Measurements from ENCODE around the gene RFNG. TPM values are rescaled to one million over a fixed set of nuclear protein-coding genes. Genes with fewer than 3 reads are reported as not detected.
A peak's percentile ranks its signal among the peaks of the same experiment; 100 is the strongest.

The RFNG gene, protein sequence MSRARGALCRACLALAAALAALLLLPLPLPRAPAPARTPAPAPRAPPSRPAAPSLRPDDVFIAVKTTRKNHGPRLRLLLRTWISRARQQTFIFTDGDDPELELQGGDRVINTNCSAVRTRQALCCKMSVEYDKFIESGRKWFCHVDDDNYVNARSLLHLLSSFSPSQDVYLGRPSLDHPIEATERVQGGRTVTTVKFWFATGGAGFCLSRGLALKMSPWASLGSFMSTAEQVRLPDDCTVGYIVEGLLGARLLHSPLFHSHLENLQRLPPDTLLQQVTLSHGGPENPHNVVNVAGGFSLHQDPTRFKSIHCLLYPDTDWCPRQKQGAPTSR
- total RNA-seq: 10 to 100 TPM; 28.7 to 28.8 TPM

GRCh38 chr17:82051776-82052637, at the start of gene RFNG, which contains the start of gene GPS1:
Gene RFNG (minus strand): TSS chr17:82051811. CDS start chr17:82051766, 45 bp downstream.
Gene GPS1 (plus strand): TSS chr17:82051898. CDS start chr17:82051932, 34 bp downstream.
- POLR2A ChIA-PET: interaction anchor here (0.6 to 1.7 kb wide), 6 partner anchors 13 to 341 kb away, joined by 4 to 8 read pairs (median 6); partner anchors contain the start of genes DCXR, DUS1L and FASN
- peaks cover 9% of the 10 kb centered on the region for H3K4me1 Mint-ChIP-seq
- ATAC-seq (ENCODE audit: low read depth): peak; percentile 84
- no peaks in the 10 kb centered on the region for H3K9me3 Mint-ChIP-seq
- H3K27me3 Mint-ChIP-seq: no peaks in the 10 kb centered on the region
- DNase-seq: peak; percentile 93
- H3K4me3 Mint-ChIP-seq: peak within 1 kb of the TSS; percentile 86
- H3K36me3 Mint-ChIP-seq: peaks cover 2% of the 10 kb centered on the region
- H3K27ac Mint-ChIP-seq: peak within 1 kb of the TSS; percentile 86

DNA sequence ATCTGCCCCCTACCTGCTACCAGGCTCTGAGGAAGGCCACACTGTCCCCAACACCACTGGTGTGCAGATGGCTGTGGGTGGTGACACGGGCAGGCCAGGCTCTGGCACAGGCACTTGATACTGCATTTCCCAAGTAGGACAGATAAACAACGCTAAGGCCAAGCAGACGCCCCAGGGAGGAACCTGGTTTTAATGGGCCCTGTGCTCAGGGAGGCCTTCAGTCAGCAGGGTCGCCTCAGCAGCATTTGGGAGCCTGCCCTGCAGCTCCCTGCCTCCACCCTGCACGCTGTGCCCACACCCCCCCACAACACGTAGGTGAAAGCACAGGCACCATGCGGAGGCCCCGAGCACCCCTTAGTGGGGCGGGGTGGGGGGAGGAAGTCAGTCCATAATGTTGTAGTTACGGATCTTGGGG, 49.7 kb upstream of the RFNG start:
- Mint-ChIP-seq H3K9me3 (no peaks in the 10 kb centered on the region), H3K4me3 (no peak overlapping the region), H3K27ac (no peak overlapping the region), H3K4me1 (peaks cover 13% of the 10 kb centered on the region), H3K27me3 (no peaks in the 10 kb centered on the region), H3K36me3 (no peaks in the 10 kb centered on the region)
- ATAC-seq (ENCODE audit: low read depth): no peak
- no peak for DNase-seq
- POLR2A ChIA-PET: no interaction called here

GRCh38 chr17:82100502-82101298, 49.1 kb upstream of the RFNG start:
- H3K4me3 Mint-ChIP-seq: no peak overlapping the region
- H3K9me3 Mint-ChIP-seq: no peaks in the 10 kb centered on the region
- ATAC-seq (ENCODE audit: low read depth): no peak
- H3K27ac Mint-ChIP-seq: no peak overlapping the region
- no peaks in the 10 kb centered on the region for H3K27me3 Mint-ChIP-seq
- H3K4me1 Mint-ChIP-seq: peaks cover 11% of the 10 kb centered on the region
- no peak for DNase-seq
- no peaks in the 10 kb centered on the region for H3K36me3 Mint-ChIP-seq
- POLR2A ChIA-PET: interaction anchor here (1.0 kb wide), 1 partner anchor 107 kb away, joined by 3 read pairs; no protein-coding TSS in a partner anchor

DNA sequence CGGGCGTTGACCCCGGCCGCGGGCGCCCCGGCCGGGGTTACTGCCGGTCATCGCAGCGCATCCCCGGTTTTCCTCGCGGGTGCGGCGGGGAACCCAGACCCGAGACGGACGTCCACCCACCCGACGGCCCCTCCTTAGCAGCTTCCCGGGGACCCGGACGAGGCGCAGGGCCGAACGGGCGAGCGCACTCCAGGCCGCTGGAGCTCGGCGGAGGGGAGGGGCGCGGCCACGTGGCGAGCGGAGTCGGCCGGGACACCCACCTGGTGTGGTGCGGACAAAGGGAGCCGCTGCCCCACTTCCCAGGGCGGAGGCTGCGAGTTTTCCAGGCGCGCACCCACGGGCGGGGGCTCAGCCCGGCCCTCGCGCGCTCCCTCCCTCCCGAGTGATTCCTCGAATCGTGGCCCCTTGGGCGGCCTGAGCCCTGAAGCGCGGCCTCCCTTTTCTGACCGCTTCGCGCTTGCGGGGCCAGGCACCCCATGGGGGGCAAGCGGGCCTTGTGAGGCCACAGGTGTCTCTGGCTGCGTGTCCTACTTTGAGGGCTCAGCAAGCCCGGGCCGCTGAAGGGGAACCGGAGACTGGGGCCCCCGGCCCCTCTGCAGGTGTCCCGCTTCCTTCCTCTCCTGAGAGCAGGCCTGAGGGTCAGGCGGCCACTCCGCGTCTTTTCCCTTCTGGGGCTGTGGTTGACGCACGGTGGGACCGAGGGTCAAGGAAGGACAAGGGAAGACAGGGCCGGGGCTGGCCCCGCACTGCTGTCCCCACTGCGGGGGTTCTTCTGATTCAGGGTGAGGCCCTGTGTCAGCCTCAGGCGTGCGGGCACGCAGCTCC, 47.5 kb upstream of the RFNG start:
- ATAC-seq (ENCODE audit: low read depth): peak; percentile 3
- Mint-ChIP-seq H3K9me3 (no peaks in the 10 kb centered on the region), H3K4me1 (peaks cover 5% of the 10 kb centered on the region), H3K36me3 (no peaks in the 10 kb centered on the region), H3K4me3 (peak overlapping the region; percentile 87), H3K27ac (peak overlapping the region; percentile 84), H3K27me3 (no peaks in the 10 kb centered on the region)
- POLR2A ChIA-PET: interaction anchor here (0.6 to 1.9 kb wide), 14 partner anchors 19 to 586 kb away, joined by 3 to 12 read pairs (median 4); partner anchors contain the start of genes CENPX, DCXR, DUS1L and GPS1
- no peak for DNase-seq

DNA sequence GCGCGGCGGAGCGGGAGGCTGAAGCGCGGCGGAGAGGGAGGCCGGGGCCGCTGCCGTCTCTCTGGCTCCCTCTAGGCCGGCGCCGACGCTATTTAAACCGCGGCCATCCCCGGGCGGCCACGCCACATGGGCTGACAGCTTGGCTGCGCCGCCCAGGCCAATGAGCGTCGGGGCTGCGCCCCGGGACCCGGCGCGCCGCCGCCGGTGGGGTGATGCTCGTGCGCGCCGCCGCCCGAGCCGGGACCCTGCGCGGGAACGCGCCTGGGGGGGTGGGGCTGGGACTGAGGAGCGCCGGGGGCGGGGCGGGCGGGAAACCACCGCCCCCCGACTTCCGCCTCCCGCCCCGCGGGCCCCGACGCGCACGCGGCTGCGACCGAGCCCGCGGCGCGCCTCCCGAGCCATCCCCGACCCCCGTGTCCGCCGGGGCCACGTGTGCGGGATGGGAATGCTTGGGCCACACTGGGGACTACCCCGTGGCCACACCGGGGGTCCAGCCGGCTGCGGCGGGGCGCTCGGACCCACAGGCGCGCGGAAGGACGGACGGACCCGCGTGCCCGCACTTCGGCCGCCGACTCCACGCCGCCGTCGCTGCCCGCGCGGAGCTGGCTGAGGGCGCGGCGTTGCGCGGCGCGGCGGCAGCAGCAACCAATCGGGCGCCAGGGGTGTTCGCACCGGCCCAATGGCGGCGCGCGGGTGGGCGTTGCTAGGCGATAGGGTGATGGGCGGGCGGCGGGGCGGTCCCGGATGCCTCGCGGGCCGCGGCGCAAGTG, 46.7 kb upstream of the RFNG start, which contains the start of gene FASN:
Gene FASN (minus strand): TSS at position 68 of the 770 bp plus-strand sequence. CDS start 1,791 bp downstream, outside the sequence.
- peak; percentile 80 for ATAC-seq (ENCODE audit: low read depth)
- Mint-ChIP-seq H3K36me3 (no peaks in the 10 kb centered on the region), H3K27me3 (no peaks in the 10 kb centered on the region), H3K4me3 (peak within 1 kb of the TSS; percentile 77), H3K9me3 (no peaks in the 10 kb centered on the region), H3K27ac (peak within 1 kb of the TSS; percentile 69), H3K4me1 (peaks cover 5% of the 10 kb centered on the region)
- POLR2A ChIA-PET: interaction anchor here (0.6 to 1.9 kb wide), 17 partner anchors 8 to 585 kb away, joined by 3 to 16 read pairs (median 4); partner anchors contain the start of genes ARL16, CENPX, DCXR and DUS1L
- DNase-seq: peak; percentile 95

DNA sequence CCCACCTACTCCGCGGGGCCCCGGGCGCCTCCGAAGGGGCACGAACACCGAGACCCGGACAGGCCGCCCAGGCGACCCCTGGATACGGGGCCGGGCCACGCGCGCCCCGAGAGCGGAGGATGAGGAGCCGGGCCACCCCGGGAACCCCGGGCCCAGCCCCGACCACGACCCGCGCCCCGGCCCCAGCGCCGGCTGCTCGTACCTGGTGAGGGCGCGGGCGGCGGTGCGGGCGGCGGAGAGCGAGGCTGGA, 46.2 kb upstream of the RFNG start:
- ATAC-seq (ENCODE audit: low read depth) (no peak), DNase-seq (no peak)
- H3K4me1 Mint-ChIP-seq: peaks cover 5% of the 10 kb centered on the region
- POLR2A ChIA-PET: interaction anchor here (0.6 to 1.9 kb wide), 10 partner anchors 8 to 585 kb away, joined by 3 to 16 read pairs (median 4); partner anchors contain the start of genes ARL16, DUS1L, GPS1 and HGS
- H3K4me3 Mint-ChIP-seq: peak overlapping the region; percentile 72
- H3K9me3 Mint-ChIP-seq: no peaks in the 10 kb centered on the region
- H3K27ac Mint-ChIP-seq: peak overlapping the region; percentile 69
- H3K27me3 Mint-ChIP-seq: no peaks in the 10 kb centered on the region
- H3K36me3 Mint-ChIP-seq: no peaks in the 10 kb centered on the region

GRCh38 chr17:82097184-82097918, 45.7 kb upstream of the RFNG start:
- ATAC-seq (ENCODE audit: low read depth) (peak; percentile 2), DNase-seq (peak; percentile 68)
- no peaks in the 10 kb centered on the region for H3K36me3 Mint-ChIP-seq
- POLR2A ChIA-PET: interaction anchor here (0.6 to 1.9 kb wide), 11 partner anchors 9 to 584 kb away, joined by 3 to 16 read pairs (median 4); partner anchors contain the start of genes ARL16, DUS1L, GPS1 and HGS
- H3K4me1 Mint-ChIP-seq: peaks cover 5% of the 10 kb centered on the region
- H3K27me3 Mint-ChIP-seq: no peaks in the 10 kb centered on the region
- no peaks in the 10 kb centered on the region for H3K9me3 Mint-ChIP-seq
- H3K27ac Mint-ChIP-seq: peak overlapping the region; percentile 45
- peak overlapping the region; percentile 77 for H3K4me3 Mint-ChIP-seq

DNA sequence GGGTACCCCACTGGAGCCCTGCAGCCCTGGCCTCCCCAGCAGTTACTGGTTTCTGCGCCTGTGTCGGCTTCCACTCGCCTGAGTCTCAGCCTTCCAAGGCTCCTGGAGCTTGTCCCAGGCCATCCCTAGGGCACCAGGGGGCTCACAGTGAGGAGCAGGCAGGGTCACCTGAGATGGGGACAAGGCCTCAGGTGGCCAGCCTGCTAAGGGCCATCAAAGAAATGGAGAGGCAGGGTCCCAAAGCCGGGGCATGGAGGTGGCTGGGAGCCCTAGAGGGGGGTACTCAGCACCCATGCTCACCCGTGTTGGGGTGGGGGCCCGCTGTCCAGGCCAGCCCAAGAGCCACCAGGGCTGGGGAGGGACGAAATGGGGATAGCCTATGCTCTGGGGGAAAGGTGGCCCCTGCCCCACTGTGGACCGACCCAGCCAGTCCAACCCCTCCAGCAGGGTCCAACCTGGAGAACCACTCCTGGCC, 45.1 kb upstream of the RFNG start:
- ATAC-seq (ENCODE audit: low read depth): no peak
- H3K27ac Mint-ChIP-seq: peak overlapping the region; percentile 45

GRCh38 chr17:82095777-82096708, 44.4 kb upstream of the RFNG start:
- peak overlapping the region; percentile 60 for H3K27ac Mint-ChIP-seq

More for the DNA sequence above, 45.1 kb upstream of the RFNG start:
- no peak for DNase-seq
- Mint-ChIP-seq H3K36me3 (no peaks in the 10 kb centered on the region), H3K9me3 (no peaks in the 10 kb centered on the region), H3K4me3 (peak overlapping the region; percentile 77), H3K4me1 (peaks cover 5% of the 10 kb centered on the region), H3K27me3 (no peaks in the 10 kb centered on the region)
- POLR2A ChIA-PET: interaction anchor here (0.8 to 0.9 kb wide), 3 partner anchors 10 to 53 kb away, joined by 3 read pairs; no protein-coding TSS in a partner anchor

More at GRCh38 chr17:82095777-82096708, 44.4 kb upstream of the RFNG start:
- no peaks in the 10 kb centered on the region for H3K27me3 Mint-ChIP-seq
- H3K36me3 Mint-ChIP-seq: no peaks in the 10 kb centered on the region
- POLR2A ChIA-PET: interaction anchor here (0.8 to 0.9 kb wide), 2 partner anchors 9 to 53 kb away, joined by 3 read pairs; no protein-coding TSS in a partner anchor
- H3K4me1 Mint-ChIP-seq: peaks cover 5% of the 10 kb centered on the region
- no peak for DNase-seq
- no peak for ATAC-seq (ENCODE audit: low read depth)
- peak overlapping the region; percentile 77 for H3K4me3 Mint-ChIP-seq
- H3K9me3 Mint-ChIP-seq: no peaks in the 10 kb centered on the region

Measured in activated naive CD8-positive, alpha-beta T cell treated with anti-CD3 and anti-CD28 coated beads, Interleukin-2, amount 10 ng/mL, durations not matched to agents 7 days and 5 days (primary cell).